Measurements from ENCODE around the gene TSPAN17. TPM values are rescaled to one million over a fixed set of nuclear protein-coding genes. Genes with fewer than 3 reads are reported as not detected.

TSPAN17 gene
- total and polyA plus RNA-seq, 10 of the 15 experiments (the other 5 are each of a cell fraction or from before 2014, with no cell fraction given): 0.24 to 17.1 (median 10.4) TPM

DNA sequence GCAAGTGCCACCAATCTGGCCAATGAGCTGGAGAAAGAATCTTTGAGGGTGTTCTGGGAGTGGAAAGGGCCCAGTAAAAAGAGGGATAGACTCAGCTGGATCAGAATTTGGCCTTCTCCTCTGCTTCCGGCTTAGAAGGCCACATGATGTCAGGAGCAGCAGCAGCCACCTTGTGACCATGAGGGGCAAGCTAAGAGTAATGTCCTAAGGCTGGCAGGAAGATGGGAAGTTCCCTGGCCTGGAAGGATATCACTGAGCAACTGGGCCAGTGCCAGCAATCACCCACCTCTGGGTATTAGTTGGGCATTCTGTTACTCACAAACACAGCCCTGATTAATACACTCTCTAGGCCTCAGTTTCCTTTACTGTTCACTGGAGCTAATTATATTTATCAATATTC, 44.2 kb downstream of the TSPAN17 start:
- H3K79me2 ChIP-seq (ENCODE audit: control insufficient read depth, insufficient read depth, low read length): no peaks in the 10 kb centered on the region
- H3K27ac ChIP-seq (ENCODE audit: control insufficient read depth, insufficient read depth): no peak overlapping the region
- ATAC-seq (no peak), DNase-seq (ENCODE audit: low read depth, low spot score) (no peak), FAIRE-seq (no peak)
- no peak overlapping the region for H3K4me3 ChIP-seq
- BruUV-seq (replicated peaks): no TSS peak
- TF ChIP-seq TCF3 (IDR thresholded peaks at IDR 0.05; ENCODE audit: borderline replicate concordance, insufficient read depth, low read depth, low read length) (no peak), WRNIP1 (IDR thresholded peaks at IDR 0.05; ENCODE audit: borderline replicate concordance, low read depth, low read length) (no peak), ZNF622 (IDR thresholded peaks at IDR 0.05) (no peak), CREM (IDR thresholded peaks at IDR 0.05; ENCODE audit: low read depth) (no peak), TARDBP (IDR thresholded peaks at IDR 0.05; ENCODE audit: borderline replicate concordance) (no peak), MLLT1 (IDR thresholded peaks at IDR 0.05) (no peak)
- TF ChIP-seq, protein P1, sequence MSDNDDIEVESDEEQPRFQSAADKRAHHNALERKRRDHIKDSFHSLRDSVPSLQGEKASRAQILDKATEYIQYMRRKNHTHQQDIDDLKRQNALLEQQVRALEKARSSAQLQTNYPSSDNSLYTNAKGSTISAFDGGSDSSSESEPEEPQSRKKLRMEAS (IDR thresholded peaks at IDR 0.05; ENCODE audit: low read depth, low read length): no peak
- intact Hi-C loops (cut with micrococcal nuclease; ENCODE audit: unreplicated experiment) (no loop called here), in situ Hi-C loops (cut with MboI) (no loop called here)
- ChIA-PET RAD21 (ENCODE audit: unreplicated experiment) (interaction anchor here (0.6 kb wide), 1 partner anchor 23 kb away, joined by 4 read pairs; no protein-coding TSS in a partner anchor), CTCF (no interaction called here), SMC1A (ENCODE audit: uncharacterized antibody, unreplicated experiment) (interaction anchor here (0.9 kb wide), 1 partner anchor 266 kb away, joined by 3 read pairs; no protein-coding TSS in a partner anchor), POLR2A (no interaction called here)
- no peaks in the 10 kb centered on the region; the same call in 2 of the 3 replicates for H3K9me3 ChIP-seq (replicated peaks; ENCODE audit: control insufficient read depth, insufficient read depth, low read length)
- no peaks in the 10 kb centered on the region for H4K20me1 ChIP-seq (ENCODE audit: control insufficient read depth, insufficient read depth)
- no peaks in the 10 kb centered on the region for H3K4me1 ChIP-seq (ENCODE audit: control insufficient read depth, insufficient read depth, low read length)
- no peak overlapping the region for H3K9ac ChIP-seq (ENCODE audit: control insufficient read depth, insufficient read depth, low read length)
- no peak overlapping the region for H3K4me2 ChIP-seq (ENCODE audit: control insufficient read depth, insufficient read depth)
- no peaks in the 10 kb centered on the region for H3K36me3 ChIP-seq (ENCODE audit: control insufficient read depth in 2 of 2, insufficient read depth in 2 of 2, low read length in 1 of 2)
- 92% methylated on average over 1 of the region's 1 CpG for WGBS (ENCODE audit: insufficient coverage, insufficient replicate concordance, low lambda C conversion rate, missing lambda C conversion rate)
- no peak overlapping the region for H2AFZ ChIP-seq (ENCODE audit: control insufficient read depth, low read depth, low read length)
- H3K27me3 ChIP-seq (replicated peaks in 1 of 2; ENCODE audit: control insufficient read depth in 2 of 2, insufficient read depth in 2 of 2, low read length in 1 of 2): peaks cover 0 to 4% of the 10 kb centered on the region in 2 experiments; a peak in 3 of 4 replicates
